Thyroid gland (tissue), 4 donors: ENCODE data around the gene C11orf65. TPM values are rescaled to one million over a fixed set of nuclear protein-coding genes. Genes with fewer than 3 reads are reported as not detected.

Experiments used
- DNase-seq, 2 donors: peaks; one replicate each; pipeline ENCODE4 v3.0.0-alpha.2; 2019
- H3K27ac ChIP-seq, 3 donors: fragments of 200-600 bp; sonication (generic); 1 replicate in 2 of 3; 2 replicates in 1 of 3; pipeline ENCODE4 v1.5.1; 2016 to 2019; ENCODE audit warnings: mild to moderate bottlenecking in 1 of 3, moderate library complexity in 1 of 3
- H3K27me3 ChIP-seq: fragments of 200-600 bp; sonication (generic); one replicate; pipeline ENCODE4 v1.5.1; 2019
- H3K36me3 ChIP-seq, 2 donors: fragments of 200-600 bp; sonication (generic); one replicate each; pipeline ENCODE4 v1.5.1; 2016 to 2019
- H3K4me1 ChIP-seq, 2 donors: fragments of 200-600 bp; sonication (generic); one replicate each; pipeline ENCODE4 v1.5.1; 2017 to 2019
- H3K4me3 ChIP-seq, 3 donors: fragments of 200-600 bp; sonication (generic); replicated peaks in 1 of 3; 1 replicate in 2 of 3; 2 replicates in 1 of 3; pipeline ENCODE4 v1.5.1; 2016; ENCODE audit warnings: mild to moderate bottlenecking in 1 of 3
- H3K9me3 ChIP-seq: fragments of 200-600 bp; sonication (generic); one replicate; pipeline ENCODE4 v1.5.1; 2017
- POLR2A ChIP-seq, 2 donors: fragments of 450-650 bp; IDR thresholded peaks; one replicate each; pipeline ENCODE4 v1.6.1; 2017; ENCODE audit warnings: antibody characterized with exemption in 2 of 2, mild to moderate bottlenecking in 2 of 2, moderate library complexity in 1 of 2
- WGBS, 2 donors: methylation state at CpG; one replicate each; pipeline ENCODE4 v1.1.5; 2017; 5-methylcytosine and 5-hydroxymethylcytosine counted together
- intact Hi-C: fragments of 100-400 bp; cut with DNase I; formaldehyde crosslinking; loops from one replicate; pipeline ENCODE4 v1.15.1; 2023
- total RNA-seq, 4 donors: library from RNA; depleted of rRNA; stranded (reverse); fragments of >200 nt; gene quantifications; one replicate each; pipeline ENCODE4 v1.2.3, GENCODE V29; 2016
- TF ChIP-seq, protein P1 (sequence below), 6 experiments: fragments of 200-600 bp in 3 of 6; fragments of 450-650 bp in 3 of 6; sonication (generic) in 3 of 6; IDR thresholded peaks; one replicate each; pipeline ENCODE4 v1.5.1; 2016 to 2019; ENCODE audit warnings: antibody characterized with exemption in 6 of 6, mild to moderate bottlenecking in 2 of 6, inconsistent platforms in 1 of 6, moderate library complexity in 1 of 6

C11orf65 gene
- total RNA-seq, 4 donors from 2014 or later = 1.3 to 3.8 (median 1.7) TPM

DNA sequence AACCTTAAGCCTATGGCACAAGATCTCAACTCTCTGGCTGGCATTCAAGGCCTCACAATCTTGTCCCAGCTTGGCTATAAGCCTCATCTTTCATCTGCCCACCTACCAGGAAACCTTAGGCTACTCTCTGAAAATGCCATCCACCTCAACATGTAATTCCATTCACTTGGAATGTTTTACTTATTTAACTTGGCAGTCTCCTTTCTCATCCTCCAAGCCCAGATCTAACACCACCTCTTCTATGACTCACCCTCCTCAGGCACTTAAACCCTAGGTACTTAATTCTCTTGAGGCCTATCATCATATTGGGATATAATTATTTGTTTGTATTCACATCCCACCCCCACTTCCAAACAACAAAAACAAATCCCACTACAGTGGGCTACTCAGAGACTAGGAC, 15.8 kb upstream of the C11orf65 start:
- H3K27me3 ChIP-seq = no peaks in the 10 kb centered on the region
- DNase-seq = no peak
- peaks cover 0 to 3% of the 10 kb centered on the region in 2 donors for H3K36me3 ChIP-seq
- no peaks in the 10 kb centered on the region for H3K4me1 ChIP-seq
- H3K4me3 ChIP-seq = no peak overlapping the region
- no peaks in the 10 kb centered on the region for H3K9me3 ChIP-seq
- intact Hi-C loops = no loop called here
- TF ChIP-seq POLR2A (IDR thresholded peaks at IDR 0.05) = no peak
- TF ChIP-seq, protein P1, sequence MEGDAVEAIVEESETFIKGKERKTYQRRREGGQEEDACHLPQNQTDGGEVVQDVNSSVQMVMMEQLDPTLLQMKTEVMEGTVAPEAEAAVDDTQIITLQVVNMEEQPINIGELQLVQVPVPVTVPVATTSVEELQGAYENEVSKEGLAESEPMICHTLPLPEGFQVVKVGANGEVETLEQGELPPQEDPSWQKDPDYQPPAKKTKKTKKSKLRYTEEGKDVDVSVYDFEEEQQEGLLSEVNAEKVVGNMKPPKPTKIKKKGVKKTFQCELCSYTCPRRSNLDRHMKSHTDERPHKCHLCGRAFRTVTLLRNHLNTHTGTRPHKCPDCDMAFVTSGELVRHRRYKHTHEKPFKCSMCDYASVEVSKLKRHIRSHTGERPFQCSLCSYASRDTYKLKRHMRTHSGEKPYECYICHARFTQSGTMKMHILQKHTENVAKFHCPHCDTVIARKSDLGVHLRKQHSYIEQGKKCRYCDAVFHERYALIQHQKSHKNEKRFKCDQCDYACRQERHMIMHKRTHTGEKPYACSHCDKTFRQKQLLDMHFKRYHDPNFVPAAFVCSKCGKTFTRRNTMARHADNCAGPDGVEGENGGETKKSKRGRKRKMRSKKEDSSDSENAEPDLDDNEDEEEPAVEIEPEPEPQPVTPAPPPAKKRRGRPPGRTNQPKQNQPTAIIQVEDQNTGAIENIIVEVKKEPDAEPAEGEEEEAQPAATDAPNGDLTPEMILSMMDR (IDR thresholded peaks at IDR 0.05) = no peak
- no peak overlapping the region for H3K27ac ChIP-seq

DNA sequence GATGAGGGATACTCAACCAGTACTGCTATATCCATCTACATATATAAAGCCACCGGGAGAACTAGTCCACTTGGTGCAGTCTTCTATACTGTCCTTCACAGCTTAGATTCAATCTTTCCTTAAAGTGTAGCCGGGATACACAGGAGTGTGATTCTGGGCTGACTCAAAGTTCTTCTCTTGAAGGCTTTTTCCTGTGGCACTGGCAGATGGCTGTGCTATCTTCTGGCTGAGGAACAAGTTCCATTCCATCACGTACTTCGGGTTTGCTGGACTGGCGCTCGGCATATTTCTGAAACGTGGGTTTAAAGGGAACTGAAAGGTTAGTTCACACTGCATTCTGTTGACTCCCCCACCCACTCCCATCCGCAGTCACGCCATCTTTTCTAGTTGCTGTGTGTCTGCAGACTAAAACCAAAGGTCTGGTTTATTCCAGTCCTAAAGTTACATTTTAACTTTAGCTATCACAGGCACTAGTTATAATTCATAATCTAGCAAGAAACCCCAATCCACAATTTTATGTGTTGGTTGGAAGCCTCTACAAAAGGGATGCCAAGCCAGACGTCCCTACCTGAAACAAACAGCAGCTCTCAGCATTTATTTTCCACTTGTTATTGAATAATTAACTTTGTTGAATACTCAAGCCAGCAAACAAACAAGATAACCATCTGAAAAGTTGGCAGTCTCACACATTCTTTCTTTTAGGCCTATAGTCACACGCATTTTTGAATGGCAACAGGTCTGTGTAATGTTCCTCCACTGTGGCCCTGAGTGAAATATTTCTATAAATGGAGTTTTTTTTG, 7.5 kb upstream of the C11orf65 start:
- Histone ChIP-seq H3K27ac (no peak overlapping the region), H3K9me3 (no peaks in the 10 kb centered on the region), H3K36me3 (peaks cover 0 to 8% of the 10 kb centered on the region in 2 donors), H3K4me3 (no peak overlapping the region), H3K4me1 (no peaks in the 10 kb centered on the region), H3K27me3 (no peaks in the 10 kb centered on the region)
- intact Hi-C loops = no loop called here
- 94% methylated on average over 11 of the region's 11 CpGs for WGBS, 2 donors
- no peak for DNase-seq
- TF ChIP-seq POLR2A (IDR thresholded peaks at IDR 0.05) = no peak
- TF ChIP-seq, protein P1 (IDR thresholded peaks at IDR 0.05) = no peak

DNA sequence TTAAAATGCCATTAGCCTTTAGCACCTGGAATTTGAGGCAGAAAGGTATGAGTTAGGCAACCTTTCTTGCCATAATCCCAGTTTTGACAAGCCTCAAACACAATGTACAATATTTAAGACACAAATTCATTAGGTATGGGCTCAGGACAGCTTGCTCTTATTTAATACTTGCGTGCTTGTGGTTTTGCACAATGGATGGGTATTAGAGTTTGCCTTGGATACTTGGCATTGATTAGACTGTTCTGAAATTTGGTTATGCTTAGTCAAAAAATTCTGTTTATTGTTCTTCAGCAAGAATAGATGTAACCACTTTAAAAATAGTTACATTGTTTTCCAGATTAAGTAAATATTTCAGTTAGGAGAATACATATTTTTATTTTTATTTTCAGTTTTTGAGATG, 5.4 kb upstream of the C11orf65 start:
- DNase-seq = no peak
- Histone ChIP-seq H3K4me1 (peaks cover 0 to 5% of the 10 kb centered on the region in 2 donors), H3K36me3 (peaks cover 0 to 8% of the 10 kb centered on the region in 2 donors), H3K27me3 (no peaks in the 10 kb centered on the region), H3K4me3 (no peak overlapping the region), H3K9me3 (no peaks in the 10 kb centered on the region), H3K27ac (no peak overlapping the region)
- 93 to 98% methylated on average over 1 of the region's 1 CpG for WGBS, 2 donors
- intact Hi-C loops = no loop called here
- TF ChIP-seq, protein P1 (IDR thresholded peaks at IDR 0.05) = no peak
- TF ChIP-seq POLR2A (IDR thresholded peaks at IDR 0.05) = no peak

DNA sequence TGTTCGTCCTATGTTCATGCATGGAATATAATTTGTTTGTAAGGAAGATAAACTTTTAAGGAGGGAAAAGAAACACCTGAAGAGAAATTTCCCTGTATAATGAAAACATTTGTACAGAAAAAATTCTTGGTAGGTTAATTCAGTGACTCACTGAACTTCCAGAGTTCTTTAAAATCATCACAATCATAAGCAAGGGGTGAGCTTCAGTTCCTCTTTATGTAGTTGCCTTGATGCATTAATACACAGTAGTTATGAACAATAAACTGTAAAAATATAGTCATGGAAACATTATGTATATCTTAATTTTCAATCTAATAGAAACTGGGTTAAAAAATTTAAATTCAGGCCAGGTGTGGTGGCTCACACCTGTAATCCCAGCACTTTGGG, 1.1 kb upstream of the C11orf65 start:
- intact Hi-C loops = loop anchor here (10.0 kb wide), 1 partner anchor 196 kb away; the partner anchor contains the start of gene DDX10
- TF ChIP-seq, protein P1 (IDR thresholded peaks at IDR 0.05) = no peak
- no peak for TF ChIP-seq POLR2A (IDR thresholded peaks at IDR 0.05)
- DNase-seq = no peak
- Histone ChIP-seq H3K27ac (no peak overlapping the region), H3K4me1 (peaks cover 0 to 5% of the 10 kb centered on the region in 2 donors), H3K4me3 (no peak overlapping the region), H3K9me3 (no peaks in the 10 kb centered on the region), H3K27me3 (no peaks in the 10 kb centered on the region), H3K36me3 (no peaks in the 10 kb centered on the region)
- 67 to 74% methylated on average over 1 of the region's 1 CpG for WGBS, 2 donors

DNA sequence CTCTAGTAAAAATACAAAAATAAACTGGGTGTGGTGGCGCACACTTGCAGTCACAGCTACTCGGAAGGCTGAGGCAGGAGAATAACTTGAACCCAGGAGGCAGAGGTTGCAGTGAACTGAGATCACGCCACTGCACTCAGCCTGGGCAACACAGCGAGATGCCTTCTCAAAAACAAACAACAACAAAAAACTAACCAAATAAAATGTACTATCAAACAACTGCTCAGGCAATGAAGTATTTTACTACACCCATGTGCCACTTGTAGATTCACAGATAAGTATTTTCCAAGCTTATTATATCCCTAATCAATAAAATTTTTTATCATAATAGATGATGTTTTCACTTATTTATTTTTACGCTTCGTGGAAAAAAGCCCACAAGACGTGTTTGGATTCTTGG, 924 bp downstream of the C11orf65 start:
- peak overlapping the region; percentile 95 to 99 (median 96) for H3K27ac ChIP-seq
- DNase-seq = no peak
- no peaks in the 10 kb centered on the region for H3K36me3 ChIP-seq
- no peaks in the 10 kb centered on the region for H3K9me3 ChIP-seq
- H3K4me1 ChIP-seq = peaks cover 0 to 5% of the 10 kb centered on the region in 2 donors
- no peak for TF ChIP-seq POLR2A (IDR thresholded peaks at IDR 0.05)
- TF ChIP-seq, protein P1 (IDR thresholded peaks at IDR 0.05) = no peak
- peak overlapping the region in 2 of 3 donors; percentile 53 to 81 for H3K4me3 ChIP-seq
- intact Hi-C loops = loop anchor here (10.0 kb wide), 1 partner anchor 198 kb away; the partner anchor contains the start of gene DDX10
- no peaks in the 10 kb centered on the region for H3K27me3 ChIP-seq
- 57 to 59% methylated on average over 7 of the region's 7 CpGs for WGBS, 2 donors
